Measurements from ENCODE around the gene PRMT6. TPM values are rescaled to one million over a fixed set of nuclear protein-coding genes. Genes with fewer than 3 reads are reported as not detected.

PRMT6 gene
- total RNA-seq, 4 donors from 2014 or later: 8.7 to 13.1 (median 9.9) TPM

- no peaks in the 10 kb centered on the region for H3K9me3 ChIP-seq
- 89% methylated on average over 3 of the region's 3 CpGs for WGBS
- H3K36me3 ChIP-seq: no peaks in the 10 kb centered on the region
- TF ChIP-seq POLR2A (IDR thresholded peaks at IDR 0.05) (no peak), EP300 (IDR thresholded peaks at IDR 0.05) (no peak), CTCF (IDR thresholded peaks at IDR 0.05) (no peak), POLR2AphosphoS5 (IDR thresholded peaks at IDR 0.05) (no peak)
- no peak for DNase-seq (ENCODE audit: low spot score in 2 of 2)
- no peaks in the 10 kb centered on the region for H3K4me1 ChIP-seq
- H3K27me3 ChIP-seq: no peaks in the 10 kb centered on the region
- no peak overlapping the region for H3K27ac ChIP-seq
- no peak overlapping the region for H3K4me3 ChIP-seq
Observed at GRCh38 chr1:107098961-107099360, 42.5 kb downstream of the PRMT6 start.

DNA sequence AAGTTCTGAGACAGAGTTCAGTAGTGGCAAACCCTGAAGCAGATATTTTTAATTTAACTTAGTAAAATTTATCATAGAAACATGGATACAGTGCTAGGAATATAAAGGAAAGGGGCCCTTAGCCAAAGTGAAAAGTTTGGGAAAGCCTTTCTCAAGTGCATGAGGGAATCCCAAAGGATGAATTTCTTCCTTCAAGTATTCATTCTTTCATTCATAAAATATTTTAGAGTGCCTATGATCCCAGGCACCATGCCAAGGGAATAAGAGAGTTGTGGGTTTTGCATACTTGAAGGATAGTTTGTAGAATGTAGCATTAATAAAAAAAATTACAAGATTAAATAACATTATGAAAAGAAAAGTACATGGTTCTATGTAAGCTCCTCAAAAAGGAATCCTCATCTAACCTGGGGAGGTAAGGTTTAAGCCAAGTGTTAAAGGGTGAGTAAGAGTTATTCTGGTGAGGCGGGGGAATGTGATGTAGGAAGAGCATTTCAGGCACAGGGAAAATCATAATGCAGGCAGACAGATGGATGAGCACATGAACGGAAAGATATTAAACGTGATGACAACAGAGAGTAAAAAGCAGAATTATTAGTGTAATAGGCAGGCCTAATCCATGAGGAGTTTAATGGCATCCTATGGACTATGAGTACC is 44.0 kb downstream of the PRMT6 start:
- Histone ChIP-seq H3K27ac (no peak overlapping the region), H3K36me3 (no peaks in the 10 kb centered on the region), H3K4me1 (no peaks in the 10 kb centered on the region), H3K4me3 (no peak overlapping the region), H3K27me3 (no peaks in the 10 kb centered on the region), H3K9me3 (no peaks in the 10 kb centered on the region)
- 74% methylated on average over 3 of the region's 3 CpGs for WGBS
- no peak for TF ChIP-seq POLR2AphosphoS5 (IDR thresholded peaks at IDR 0.05)
- no peak for TF ChIP-seq CTCF (IDR thresholded peaks at IDR 0.05)
- TF ChIP-seq POLR2A (IDR thresholded peaks at IDR 0.05): no peak
- no peak for TF ChIP-seq EP300 (IDR thresholded peaks at IDR 0.05)
- no peak for DNase-seq (ENCODE audit: low spot score in 2 of 2)

DNA sequence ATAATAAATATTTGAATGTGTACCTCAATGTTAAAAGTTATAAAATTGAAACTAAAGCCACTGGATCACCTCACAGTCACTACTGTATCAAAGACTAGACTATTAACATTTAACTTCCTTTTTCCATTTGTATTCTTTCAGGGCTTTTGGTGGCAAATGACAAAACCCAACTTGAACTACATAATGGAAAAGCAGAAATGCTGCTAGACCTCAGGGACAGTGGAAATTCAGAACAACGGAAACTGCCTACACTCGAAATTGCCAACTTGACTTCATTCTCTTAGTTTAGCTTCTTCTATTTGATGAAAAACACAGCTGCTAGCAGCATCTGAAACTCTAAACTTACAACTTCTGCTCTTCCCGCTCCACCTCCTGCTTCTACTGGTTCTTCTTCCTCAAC is 49.4 kb downstream of the PRMT6 start:
- 92% methylated on average over 3 of the region's 3 CpGs for WGBS
- no peak for DNase-seq (ENCODE audit: low spot score in 2 of 2)
- TF ChIP-seq EP300 (IDR thresholded peaks at IDR 0.05) (no peak), POLR2AphosphoS5 (IDR thresholded peaks at IDR 0.05) (no peak), POLR2A (IDR thresholded peaks at IDR 0.05) (no peak), CTCF (IDR thresholded peaks at IDR 0.05) (no peak)
- Histone ChIP-seq H3K9me3 (no peaks in the 10 kb centered on the region), H3K4me3 (no peak overlapping the region), H3K27ac (no peak overlapping the region), H3K27me3 (no peaks in the 10 kb centered on the region), H3K4me1 (no peaks in the 10 kb centered on the region), H3K36me3 (no peaks in the 10 kb centered on the region)

Other genes with a start within 250 kb of the PRMT6 start
- 10 to 100 TPM in 1 of 4 donors, 1 to 10 TPM in 3; 4.2 to 11.1 (median 5.6) TPM for gene NTNG1, start 84.4 kb downstream of the PRMT6 start, total RNA-seq